D341Med (cell line): ENCODE measurements around the gene GRPR.
"Not testable (repeated sequence)": the region's sequence is repeated elsewhere in the genome, so short reads cannot be mapped to it uniquely, and the experiment has no call there.

ENCODE experiments used
- DNase-seq: peaks from one replicate; pipeline ENCODE4 v3.0.0; 2012; ENCODE audit warnings: low spot score

The GRPR gene

DNA sequence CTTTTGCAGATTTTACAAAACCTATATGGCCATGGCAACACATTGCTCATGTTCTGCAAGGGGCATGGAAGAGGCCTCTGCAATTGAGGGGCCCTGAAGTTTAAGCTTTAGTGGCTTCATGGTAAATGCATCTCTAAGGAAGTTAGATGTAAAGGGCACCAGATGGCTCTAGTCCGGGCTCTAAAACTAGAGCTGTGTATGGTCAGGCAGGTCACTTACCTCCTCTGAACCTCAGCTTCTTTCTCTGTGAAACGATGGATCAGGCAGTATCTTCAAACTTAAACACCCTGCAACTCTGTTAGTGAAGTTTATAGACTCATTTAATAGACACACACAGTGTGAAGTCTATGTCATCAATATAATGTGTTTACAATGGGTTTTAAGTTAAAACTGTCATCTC, 53.9 kb downstream of the GRPR start:
- DNase-seq, result no peak

GRCh38 chrX:16183843-16184242, 60.5 kb downstream of the GRPR start:
- DNase-seq, result not testable (repeated sequence)

- DNase-seq, result no peak
Measured at GRCh38 chrX:16185725-16186136, 62.4 kb downstream of the GRPR start.

DNA sequence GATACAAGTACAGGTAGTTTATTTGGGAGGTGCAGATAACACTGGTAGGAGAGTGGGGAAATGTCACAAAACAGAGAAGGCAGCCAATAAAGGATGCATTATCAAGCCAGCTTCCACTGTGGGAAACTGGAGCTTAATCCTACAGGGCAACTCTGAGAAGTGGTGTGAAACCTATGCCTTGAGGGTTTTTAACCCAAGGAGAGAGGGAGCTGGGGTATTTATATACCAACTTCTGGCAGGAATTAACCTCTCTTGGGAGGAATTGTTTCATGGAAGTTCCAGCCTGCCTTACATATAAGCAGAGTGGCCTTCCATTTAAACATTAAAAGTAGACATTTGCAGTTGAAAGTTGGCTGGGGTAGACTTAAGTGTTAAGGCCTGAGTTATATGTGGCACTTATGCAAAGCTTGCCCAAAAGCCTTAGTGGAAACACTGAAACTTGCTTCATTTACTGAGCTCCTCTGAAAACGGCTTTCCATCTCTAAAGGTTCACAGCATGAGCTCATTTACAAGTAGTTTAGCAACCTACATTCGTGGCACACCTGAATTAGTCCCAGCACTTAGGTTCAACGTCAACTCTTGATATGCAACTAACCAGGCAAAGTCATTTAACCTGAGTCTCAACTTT, 63.1 kb downstream of the GRPR start:
- no peak for DNase-seq

- no peak for DNase-seq
Measured at GRCh38 chrX:16187024-16187760, 63.8 kb downstream of the GRPR start.

GRCh38 chrX:16188687-16189086, 65.3 kb downstream of the GRPR start:
- no peak for DNase-seq

DNA sequence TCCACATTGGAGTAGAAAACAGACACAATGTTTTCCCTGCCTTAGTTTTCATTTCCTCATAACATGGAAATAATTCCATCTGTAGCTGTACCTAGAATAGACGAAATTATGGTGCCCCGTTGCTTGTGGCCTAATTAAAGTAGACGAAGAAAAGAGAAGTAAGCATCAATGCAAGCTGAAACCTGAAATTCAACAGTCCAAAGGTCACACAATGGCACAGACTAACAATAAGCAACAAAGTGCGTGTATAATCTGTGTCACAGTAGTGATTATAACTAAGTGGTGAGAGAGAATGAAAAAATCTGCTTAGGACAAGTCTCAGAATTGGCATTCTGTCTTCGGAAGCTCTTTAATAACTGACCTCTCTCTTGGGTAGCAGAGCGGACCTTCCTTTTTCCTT, 68.2 kb downstream of the GRPR start:
- DNase-seq, result no peak

GRCh38 chrX:16196829-16197228, 73.5 kb downstream of the GRPR start:
- no peak for DNase-seq

DNA sequence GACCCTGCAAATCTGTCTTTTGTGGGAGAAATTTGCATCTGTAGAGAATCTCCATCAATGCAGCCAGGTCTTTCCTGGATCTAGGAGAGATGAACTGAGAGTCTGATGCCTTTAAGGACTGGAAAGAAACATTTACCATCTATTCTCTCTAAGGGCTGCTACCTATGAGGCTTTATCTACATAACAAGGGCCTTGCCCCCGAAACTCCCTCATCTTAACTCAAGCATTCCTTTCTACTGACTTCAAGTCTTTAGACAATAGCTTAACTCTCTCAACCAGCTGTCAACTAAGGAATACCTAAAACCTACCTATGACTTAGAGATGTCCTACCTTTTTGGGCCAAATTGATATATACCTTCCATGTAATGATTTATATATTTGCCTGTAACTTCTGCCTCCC, 76.0 kb downstream of the GRPR start:
- DNase-seq, result no peak

DNA sequence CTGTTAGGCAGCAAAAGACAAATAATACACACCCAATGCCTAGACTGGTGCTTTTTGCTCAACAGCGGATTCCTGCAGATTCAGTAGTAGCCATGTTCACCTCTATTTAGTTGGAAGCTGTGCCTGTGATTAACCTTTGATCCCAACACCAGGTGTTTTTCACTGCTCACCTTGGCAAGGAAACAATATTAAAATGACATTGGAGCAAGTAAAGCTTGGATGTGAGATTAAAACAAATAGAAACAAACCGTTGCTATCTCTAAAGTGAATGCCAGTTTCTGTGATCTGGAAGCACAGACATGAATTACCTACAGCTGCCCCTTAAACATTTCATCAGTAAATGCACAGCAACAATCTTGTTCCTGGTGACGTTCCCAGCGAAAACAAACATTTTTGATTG, 79.6 kb downstream of the GRPR start:
- DNase-seq, result no peak
